SK-N-SH (cell line): ENCODE data around the gene DTD2. TPM values are rescaled to one million over a fixed set of nuclear protein-coding genes. Genes with fewer than 3 reads are reported as not detected.
A peak's percentile ranks its signal among the peaks of the same experiment; 100 is the strongest.
"Not testable (repeated sequence)": the region's sequence is repeated elsewhere in the genome, so short reads cannot be mapped to it uniquely, and the experiment has no call there.

ENCODE experiments used
- CTCF ChIA-PET: fragments of 300-600, 350-600 bp; formaldehyde crosslinking; extraction: SDS; loops from one replicate; lab custom pipeline; 2021; lab: Yijun Ruan, JAX
- POLR2A ChIA-PET: fragments of 350-600 bp; sonication (Branson Sonifier 250); formaldehyde crosslinking; extraction: SDS; loops from one replicate; lab custom pipeline; 2020; ENCODE audit warnings: antibody characterized with exemption, inconsistent platforms; lab: Yijun Ruan, JAX
- DNase-seq: peaks from one replicate; pipeline ENCODE4 v3.0.0; 2012
- H2AFZ ChIP-seq: fragments of 200-600 bp; sonication (generic); 2 replicates; pipeline ENCODE4 v1.8.1; 2016; ENCODE audit warnings: antibody characterized with exemption, mild to moderate bottlenecking, low read depth
- H3F3A ChIP-seq: fragments of 200-600 bp; sonication (generic); replicated peaks from 2 replicates; pipeline ENCODE3; 2016; ENCODE audit warnings: antibody characterized with exemption, mild to moderate bottlenecking; ENCODE audit not compliant: insufficient read depth
- H3K27ac ChIP-seq, 2 experiments: fragments of 200-500 bp in 1 of 2; fragments of 200-600 bp in 1 of 2; sonication (Bioruptor generic) in 1 of 2; sonication (generic), shearing (Covaris generic) in 1 of 2; 2 replicates each; pipeline versions ENCODE4 v1.5.1 to v1.6.1; 2014 to 2016; ENCODE audit warnings: low read depth in 2 of 2, inconsistent platforms in 1 of 2, low read length in 1 of 2, mild to moderate bottlenecking in 1 of 2, mixed read lengths in 1 of 2
- H3K27me3 ChIP-seq: fragments of 200-600 bp; sonication (generic), shearing (Covaris generic); 2 replicates; pipeline ENCODE4 v1.6.1; 2016; ENCODE audit warnings: mixed run types; ENCODE audit not compliant: insufficient read depth
- H3K36me3 ChIP-seq, 2 experiments: fragments of 200-500 bp in 1 of 2; fragments of 200-600 bp in 1 of 2; sonication (Bioruptor generic) in 1 of 2; sonication (generic) in 1 of 2; replicated peaks in 1 of 2; 2 replicates each; pipeline versions ENCODE3 to v1.5.1; 2014 to 2016; ENCODE audit warnings: low read length in 1 of 2, mild to moderate bottlenecking in 1 of 2; ENCODE audit not compliant: insufficient read depth in 2 of 2, control insufficient read depth in 1 of 2
- H3K4me1 ChIP-seq, 2 experiments: fragments of 200-500 bp in 1 of 2; fragments of 200-600 bp in 1 of 2; sonication (Bioruptor generic) in 1 of 2; sonication (generic), shearing (Covaris generic) in 1 of 2; 2 replicates each; pipeline versions ENCODE4 v1.5.1 to v1.6.1; 2014 to 2016; ENCODE audit warnings: low read depth in 1 of 2, low read length in 1 of 2, mixed run types in 1 of 2; ENCODE audit not compliant: insufficient read depth in 2 of 2, control insufficient read depth in 1 of 2
- H3K4me2 ChIP-seq: fragments of 200-600 bp; sonication (generic), shearing (Covaris generic); 2 replicates; pipeline ENCODE4 v1.6.1; 2017; ENCODE audit warnings: mixed run types
- H3K4me3 ChIP-seq, 2 experiments: fragments of 200-500 bp in 1 of 2; fragments of 200-600 bp in 1 of 2; sonication (Bioruptor generic) in 1 of 2; sonication (generic), shearing (Covaris generic) in 1 of 2; 2 replicates each; pipeline versions ENCODE4 v1.5.1 to v1.8.1; 2014 to 2016; ENCODE audit warnings: low read depth in 2 of 2, inconsistent platforms in 1 of 2, low read length in 1 of 2, mild to moderate bottlenecking in 1 of 2, mixed read lengths in 1 of 2, moderate library complexity in 1 of 2
- H3K79me2 ChIP-seq: fragments of 200-600 bp; sonication (generic); 2 replicates; pipeline ENCODE4 v1.8.1; 2017; ENCODE audit warnings: mild to moderate bottlenecking; ENCODE audit not compliant: insufficient read depth
- H3K9ac ChIP-seq: fragments of 200-600 bp; sonication (generic); 2 replicates; pipeline ENCODE4 v1.6.1; 2017; ENCODE audit warnings: mixed run types
- H3K9me2 ChIP-seq: fragments of 200-600 bp; sonication (generic); 2 replicates; pipeline ENCODE4 v1.6.1; 2017; ENCODE audit warnings: mixed run types
- H3K9me3 ChIP-seq: fragments of 200-600 bp; sonication (generic); 2 replicates; pipeline ENCODE4 v1.6.1; 2017; ENCODE audit warnings: mixed run types, mild to moderate bottlenecking, moderate library complexity
- H4K20me1 ChIP-seq: fragments of 200-600 bp; sonication (generic); 2 replicates; pipeline ENCODE4 v1.6.1; 2017; ENCODE audit warnings: mild to moderate bottlenecking, mixed run types; ENCODE audit not compliant: insufficient read depth
- CHD2 ChIP-seq: fragments of 150-350 bp; IDR thresholded peaks from 2 replicates; pipeline ENCODE4 v1.6.1; 2018; ENCODE audit warnings: low read length; ENCODE audit not compliant: partially characterized antibody
- ELF1 ChIP-seq: IDR thresholded peaks from 2 replicates; pipeline ENCODE4 v1.4.0; 2012
- FOXJ3 ChIP-seq: sonication (generic); formaldehyde crosslinking; IDR thresholded peaks from 2 replicates; pipeline ENCODE4 v1.5.1; 2020; ENCODE audit warnings: mild to moderate bottlenecking, missing genetic modification reagents
- GABPA ChIP-seq: IDR thresholded peaks from 2 replicates; pipeline ENCODE4 v1.4.0; 2012; ENCODE audit warnings: low read depth, mild to moderate bottlenecking
- JUND ChIP-seq: IDR thresholded peaks from 2 replicates; pipeline ENCODE4 v1.4.0; 2012
- NRF1 ChIP-seq: IDR thresholded peaks from 2 replicates; pipeline ENCODE4 v1.6.1; 2012; ENCODE audit warnings: low read depth, mild to moderate bottlenecking, low read length
- RAD21 ChIP-seq: IDR thresholded peaks from 2 replicates; pipeline ENCODE4 v1.6.1; 2012; ENCODE audit warnings: mild to moderate bottlenecking, low read length
- RCOR1 ChIP-seq: fragments of 150-350 bp; IDR thresholded peaks from 2 replicates; pipeline ENCODE4 v1.6.1; 2017; ENCODE audit warnings: antibody characterized with exemption, low read length
- RFX5 ChIP-seq: IDR thresholded peaks from 2 replicates; pipeline ENCODE4 v1.6.1; 2012; ENCODE audit warnings: mild to moderate bottlenecking, improper control_type of control experiment, low read length
- RXRA ChIP-seq: IDR thresholded peaks from 2 replicates; pipeline ENCODE4 v1.4.0; 2012; ENCODE audit warnings: low read depth, mild to moderate bottlenecking, borderline replicate concordance
- TAF1 ChIP-seq: IDR thresholded peaks from 2 replicates; pipeline ENCODE4 v1.6.1; 2012; ENCODE audit warnings: low read depth, mild to moderate bottlenecking, low read length, moderate library complexity, borderline replicate concordance
- YY1 ChIP-seq: IDR thresholded peaks from 2 replicates; pipeline ENCODE4 v1.4.0; 2012; ENCODE audit warnings: low read depth, mild to moderate bottlenecking
- WGBS: methylation state at CpG from one replicate; pipeline ENCODE4 v1.1.6; 2017; ENCODE audit warnings: low lambda C conversion rate; 5-methylcytosine and 5-hydroxymethylcytosine counted together
- polyA plus RNA-seq, 3 experiments: library from polyadenylated mRNA; depleted of rRNA; stranded (reverse); fragments of >200 nt; gene quantifications; 2 replicates each; pipeline ENCODE4 v1.2.3, GENCODE V29; 2012
- TF ChIP-seq, protein P1 (sequence below): IDR thresholded peaks from 2 replicates; pipeline ENCODE4; 2012
- TF ChIP-seq, protein P2 (sequence below): IDR thresholded peaks from 2 replicates; pipeline ENCODE4 v1.4.0; 2012; ENCODE audit warnings: low read depth

Gene DTD2
- polyA plus RNA-seq, 1 of the 3 experiments (the other 2 are of a cell fraction): 10.5 TPM

DNA sequence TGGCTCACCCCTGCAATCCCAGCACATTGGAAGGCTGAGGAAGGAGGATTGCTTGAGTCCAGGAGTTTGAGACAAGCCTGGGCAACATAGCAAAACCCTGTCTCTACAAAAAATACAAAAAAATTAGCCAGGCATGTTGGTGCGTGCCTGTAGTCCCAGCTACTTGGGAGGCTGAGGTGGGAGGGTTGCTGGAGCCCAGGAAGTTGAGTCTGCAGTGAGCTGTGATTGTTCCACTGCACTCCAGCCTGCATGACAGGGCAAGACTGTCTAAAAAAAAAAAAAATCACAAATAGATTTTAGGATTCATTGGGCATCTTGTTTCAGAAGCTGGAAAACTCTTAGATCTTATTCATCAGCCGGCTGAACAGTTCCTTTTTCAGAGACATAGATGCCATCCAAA, 5.1 kb upstream of the DTD2 start:
- H3K4me1 ChIP-seq, H3K79me2 ChIP-seq, H3K9me2 ChIP-seq, H3K9ac ChIP-seq, H4K20me1 ChIP-seq, H3F3A ChIP-seq, DNase-seq, H3K4me2 ChIP-seq, H3K27me3 ChIP-seq, POLR2A ChIA-PET, H3K9me3 ChIP-seq, H3K36me3 ChIP-seq, H3K4me3 ChIP-seq, H3K27ac ChIP-seq: not testable (repeated sequence)
- 0 out of 2 replicates have a peak overlapping the region, but pooled peaks have one; percentile 39 for H2AFZ ChIP-seq
- CTCF ChIA-PET: interaction anchor here (0.6 to 0.7 kb wide), 3 partner anchors 10 to 371 kb away, joined by 3 read pairs; no protein-coding TSS in a partner anchor
- WGBS: 62% methylated on average over 2 of the region's 2 CpGs

DNA sequence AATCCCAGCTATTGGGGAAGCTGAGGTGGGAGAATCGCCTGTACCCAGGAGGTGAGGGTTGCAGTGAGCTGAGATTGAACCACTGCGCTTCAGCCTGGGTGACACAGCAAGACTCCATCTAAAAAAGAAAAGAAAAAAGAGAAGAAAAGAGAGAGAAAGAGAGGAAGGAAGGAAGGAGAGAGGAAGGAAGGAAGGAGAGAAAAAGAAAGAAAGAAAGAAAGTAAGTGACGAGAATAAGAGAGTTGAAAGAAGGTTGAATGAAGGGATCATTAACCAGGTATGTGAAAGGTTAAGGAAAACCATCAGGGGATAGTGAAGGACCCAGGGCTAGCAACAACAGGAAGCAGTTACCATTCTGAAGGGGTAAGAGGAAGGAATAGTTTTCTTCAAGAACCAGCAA, 4.2 kb upstream of the DTD2 start:
- no peak for DNase-seq
- POLR2A ChIA-PET: no interaction called here
- TF ChIP-seq YY1 (no peak), NRF1 (no peak), TAF1 (no peak), ELF1 (no peak), RFX5 (no peak), CHD2 (no peak), RXRA (no peak), RCOR1 (no peak), GABPA (no peak), RAD21 (no peak), FOXJ3 (CRISPR knock-in tag) (no peak), JUND (no peak)
- TF ChIP-seq, protein P1, sequence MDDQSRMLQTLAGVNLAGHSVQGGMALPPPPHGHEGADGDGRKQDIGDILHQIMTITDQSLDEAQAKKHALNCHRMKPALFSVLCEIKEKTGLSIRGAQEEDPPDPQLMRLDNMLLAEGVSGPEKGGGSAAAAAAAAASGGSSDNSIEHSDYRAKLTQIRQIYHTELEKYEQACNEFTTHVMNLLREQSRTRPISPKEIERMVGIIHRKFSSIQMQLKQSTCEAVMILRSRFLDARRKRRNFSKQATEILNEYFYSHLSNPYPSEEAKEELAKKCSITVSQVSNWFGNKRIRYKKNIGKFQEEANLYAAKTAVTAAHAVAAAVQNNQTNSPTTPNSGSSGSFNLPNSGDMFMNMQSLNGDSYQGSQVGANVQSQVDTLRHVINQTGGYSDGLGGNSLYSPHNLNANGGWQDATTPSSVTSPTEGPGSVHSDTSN: no peak
- TF ChIP-seq, protein P2, sequence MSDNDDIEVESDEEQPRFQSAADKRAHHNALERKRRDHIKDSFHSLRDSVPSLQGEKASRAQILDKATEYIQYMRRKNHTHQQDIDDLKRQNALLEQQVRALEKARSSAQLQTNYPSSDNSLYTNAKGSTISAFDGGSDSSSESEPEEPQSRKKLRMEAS: no peak
- TF ChIP-seq, all 33 proteins: peak for 0
- Histone ChIP-seq H2AFZ (no peak overlapping the region), H3K9me3 (no peaks in the 10 kb centered on the region), H4K20me1 (no peaks in the 10 kb centered on the region), H3K4me3 (no peak overlapping the region), H3K27ac (no peak overlapping the region), H3K9me2 (no peaks in the 10 kb centered on the region), H3K9ac (no peak overlapping the region), H3K4me1 (peaks cover 4% of the 10 kb centered on the region in 2 experiments; a peak in 2 of 4 replicates), H3F3A (no peaks in the 10 kb centered on the region), H3K27me3 (no peaks in the 10 kb centered on the region), H3K4me2 (no peak overlapping the region), H3K79me2 (peaks cover under 1% of the 10 kb centered on the region; the same call in 1 of the 2 replicates), H3K36me3 (no peaks in the 10 kb centered on the region)
- 95% methylated on average over 3 of the region's 3 CpGs for WGBS
- CTCF ChIA-PET: interaction anchor here (0.6 kb wide), 2 partner anchors 8 to 372 kb away, joined by 3 read pairs; no protein-coding TSS in a partner anchor
